ENCODE data around the gene ARFGAP3.

ARFGAP3 gene

GRCh38 chr22:42878561-42879305 lies 21.7 kb upstream of the ARFGAP3 start:
- TF ChIP-seq, protein P1, sequence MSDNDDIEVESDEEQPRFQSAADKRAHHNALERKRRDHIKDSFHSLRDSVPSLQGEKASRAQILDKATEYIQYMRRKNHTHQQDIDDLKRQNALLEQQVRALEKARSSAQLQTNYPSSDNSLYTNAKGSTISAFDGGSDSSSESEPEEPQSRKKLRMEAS (IDR thresholded peaks at IDR 0.05; ENCODE audit: low read depth, low read length) = no peak
- TF ChIP-seq MYC (IDR thresholded peaks at IDR 0.05; ENCODE audit: low read depth, low read length) = no peak
- no peak for TF ChIP-seq POLR2A (IDR thresholded peaks at IDR 0.05; ENCODE audit: extremely low read depth, insufficient read length)
- TF ChIP-seq CTCF (IDR thresholded peaks at IDR 0.05; ENCODE audit: low read depth, low read length) = no peak
- DNase-seq (ENCODE audit: low read depth) = no peak
- no peak overlapping the region for H3K4me3 ChIP-seq (ENCODE audit: low read depth, low read length)

DNA sequence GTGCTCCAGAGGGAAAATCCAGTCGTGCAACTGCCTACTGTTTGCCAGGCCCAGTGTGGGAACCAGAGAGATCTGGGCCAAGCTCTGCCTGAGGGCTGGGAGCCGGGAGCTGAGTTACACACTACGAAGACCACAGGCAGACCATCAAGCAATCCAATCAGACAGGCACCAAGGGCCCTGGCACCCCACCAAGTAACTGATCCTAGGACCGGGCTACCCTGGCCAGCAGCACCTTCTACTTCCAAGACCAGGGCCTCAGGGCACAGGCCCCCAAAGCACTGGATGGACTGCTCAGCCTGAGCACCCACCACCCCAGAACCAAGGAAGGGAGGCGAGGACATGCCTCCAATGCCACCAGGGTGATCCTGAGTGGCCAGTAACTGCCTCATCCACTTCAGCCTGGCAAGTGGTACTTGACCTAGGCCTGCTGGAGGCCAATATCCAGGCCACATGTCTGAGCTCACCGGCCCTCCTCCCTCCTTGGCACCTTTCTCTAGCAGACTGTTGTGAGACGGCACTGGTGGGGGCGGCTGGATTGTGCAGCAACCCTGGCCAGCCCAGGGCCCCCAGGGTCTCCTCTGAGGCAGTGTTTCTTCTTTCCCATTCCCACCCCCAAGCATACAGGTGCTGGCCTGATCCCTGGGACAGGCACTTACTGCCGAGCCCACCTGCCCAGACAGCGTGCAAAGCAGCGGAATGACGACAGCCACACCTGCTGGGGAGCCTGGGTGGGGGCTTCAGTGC lies 20.7 kb upstream of the ARFGAP3 start:
- TF ChIP-seq POLR2A (IDR thresholded peaks at IDR 0.05; ENCODE audit: extremely low read depth, insufficient read length) (no peak), MYC (IDR thresholded peaks at IDR 0.05; ENCODE audit: low read depth, low read length) (no peak), CTCF (IDR thresholded peaks at IDR 0.05; ENCODE audit: low read depth, low read length) (no peak)
- TF ChIP-seq, protein P1 (IDR thresholded peaks at IDR 0.05; ENCODE audit: low read depth, low read length) = no peak
- no peak overlapping the region for H3K4me3 ChIP-seq (ENCODE audit: low read depth, low read length)
- no peak for DNase-seq (ENCODE audit: low read depth)

GRCh38 chr22:42877158-42877557 lies 20.1 kb upstream of the ARFGAP3 start:
- DNase-seq (ENCODE audit: low read depth) = no peak
- H3K4me3 ChIP-seq (ENCODE audit: low read depth, low read length) = no peak overlapping the region
- TF ChIP-seq MYC (IDR thresholded peaks at IDR 0.05; ENCODE audit: low read depth, low read length) (no peak), POLR2A (IDR thresholded peaks at IDR 0.05; ENCODE audit: extremely low read depth, insufficient read length) (no peak), CTCF (IDR thresholded peaks at IDR 0.05; ENCODE audit: low read depth, low read length) (no peak)
- TF ChIP-seq, protein P1 (IDR thresholded peaks at IDR 0.05; ENCODE audit: low read depth, low read length) = no peak

- no peak for DNase-seq (ENCODE audit: low read depth)
- H3K4me3 ChIP-seq (ENCODE audit: low read depth, low read length) = no peak overlapping the region
- TF ChIP-seq CTCF (IDR thresholded peaks at IDR 0.05; ENCODE audit: low read depth, low read length) (no peak), POLR2A (IDR thresholded peaks at IDR 0.05; ENCODE audit: extremely low read depth, insufficient read length) (no peak), MYC (IDR thresholded peaks at IDR 0.05; ENCODE audit: low read depth, low read length) (no peak)
- TF ChIP-seq, protein P1 (IDR thresholded peaks at IDR 0.05; ENCODE audit: low read depth, low read length) = no peak
Observed at GRCh38 chr22:42876041-42876440, 19.0 kb upstream of the ARFGAP3 start.

DNA sequence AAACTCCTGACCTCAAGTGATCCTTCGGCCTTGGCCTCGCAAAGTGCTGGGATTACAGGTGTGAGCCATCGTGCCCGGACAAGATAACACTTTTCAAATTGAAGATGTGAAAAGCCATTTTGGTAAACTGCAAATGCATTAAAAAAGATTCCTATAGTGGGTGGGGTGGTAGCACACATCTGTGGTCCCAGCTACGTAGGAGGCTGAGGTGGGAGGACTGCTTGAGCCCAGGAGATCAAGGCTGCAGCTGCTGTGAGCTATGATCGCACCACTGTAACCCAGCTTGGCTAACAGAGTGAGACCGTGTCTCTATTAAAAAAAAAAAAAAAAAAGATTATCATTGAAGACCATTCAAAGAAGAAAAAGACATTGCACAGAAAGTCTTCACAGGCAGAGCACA lies 16.9 kb upstream of the ARFGAP3 start:
- no peak overlapping the region for H3K4me3 ChIP-seq (ENCODE audit: low read depth, low read length)
- TF ChIP-seq, protein P1 (IDR thresholded peaks at IDR 0.05; ENCODE audit: low read depth, low read length) = no peak
- no peak for TF ChIP-seq MYC (IDR thresholded peaks at IDR 0.05; ENCODE audit: low read depth, low read length)
- TF ChIP-seq POLR2A (IDR thresholded peaks at IDR 0.05; ENCODE audit: extremely low read depth, insufficient read length) = no peak
- no peak for TF ChIP-seq CTCF (IDR thresholded peaks at IDR 0.05; ENCODE audit: low read depth, low read length)
- no peak for DNase-seq (ENCODE audit: low read depth)

All from NB4 (cell line).